LNCAP (cell line): ENCODE data around the gene SDK2.

Experiments
- TF ChIP-seq, protein P1 (sequence below): fragments of 450-650 bp; IDR thresholded peaks from 2 replicates; pipeline ENCODE4 v1.5.1; 2017; ENCODE audit warnings: mild to moderate bottlenecking

SDK2 gene

GRCh38 chr17:73652886-73653480 is 8.7 kb upstream of the SDK2 start:
- TF ChIP-seq, protein P1, sequence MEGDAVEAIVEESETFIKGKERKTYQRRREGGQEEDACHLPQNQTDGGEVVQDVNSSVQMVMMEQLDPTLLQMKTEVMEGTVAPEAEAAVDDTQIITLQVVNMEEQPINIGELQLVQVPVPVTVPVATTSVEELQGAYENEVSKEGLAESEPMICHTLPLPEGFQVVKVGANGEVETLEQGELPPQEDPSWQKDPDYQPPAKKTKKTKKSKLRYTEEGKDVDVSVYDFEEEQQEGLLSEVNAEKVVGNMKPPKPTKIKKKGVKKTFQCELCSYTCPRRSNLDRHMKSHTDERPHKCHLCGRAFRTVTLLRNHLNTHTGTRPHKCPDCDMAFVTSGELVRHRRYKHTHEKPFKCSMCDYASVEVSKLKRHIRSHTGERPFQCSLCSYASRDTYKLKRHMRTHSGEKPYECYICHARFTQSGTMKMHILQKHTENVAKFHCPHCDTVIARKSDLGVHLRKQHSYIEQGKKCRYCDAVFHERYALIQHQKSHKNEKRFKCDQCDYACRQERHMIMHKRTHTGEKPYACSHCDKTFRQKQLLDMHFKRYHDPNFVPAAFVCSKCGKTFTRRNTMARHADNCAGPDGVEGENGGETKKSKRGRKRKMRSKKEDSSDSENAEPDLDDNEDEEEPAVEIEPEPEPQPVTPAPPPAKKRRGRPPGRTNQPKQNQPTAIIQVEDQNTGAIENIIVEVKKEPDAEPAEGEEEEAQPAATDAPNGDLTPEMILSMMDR: no peak

GRCh38 chr17:73650617-73651200 is 6.5 kb upstream of the SDK2 start:
- TF ChIP-seq, protein P1: no peak

DNA sequence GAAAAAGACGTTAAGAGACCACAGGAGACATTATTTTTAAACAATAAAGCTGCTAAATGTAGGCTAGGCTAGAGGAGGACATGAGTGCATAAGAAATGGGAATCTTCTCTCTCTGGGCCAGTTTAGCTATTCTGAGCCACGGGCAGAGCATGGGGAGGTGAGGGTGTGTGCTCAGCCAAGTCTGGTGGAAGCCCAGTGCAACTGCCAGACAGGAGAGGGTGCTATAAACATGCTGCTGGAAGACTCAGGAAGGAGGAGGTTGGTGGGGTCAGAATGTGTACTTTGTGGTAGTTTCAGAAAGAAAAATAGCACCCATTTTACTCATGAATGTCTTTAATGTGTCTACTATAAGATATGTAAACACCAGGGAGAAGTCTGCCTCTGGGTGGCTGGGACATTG is 5.9 kb upstream of the SDK2 start:
- TF ChIP-seq, protein P1: no peak

DNA sequence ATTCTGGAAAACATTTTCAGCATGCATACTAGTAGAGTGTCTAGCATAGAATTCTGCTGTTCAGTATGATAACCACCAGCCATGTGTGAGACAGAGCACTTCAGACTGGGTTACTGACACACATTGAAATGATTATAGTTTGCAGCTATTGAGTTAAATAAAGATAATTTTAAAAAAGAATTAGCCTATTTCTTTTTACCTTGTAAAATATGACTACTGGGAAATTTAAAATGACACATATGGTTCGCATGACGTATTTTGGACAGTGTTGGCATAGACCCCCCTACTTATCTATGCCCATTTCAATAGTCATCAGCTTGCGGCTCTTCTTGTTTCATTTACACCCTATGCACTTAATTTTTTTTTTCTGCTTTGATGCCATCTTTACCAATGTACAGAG is 4.7 kb upstream of the SDK2 start:
- TF ChIP-seq, protein P1: no peak

GRCh38 chr17:73648543-73648820 is 4.2 kb upstream of the SDK2 start:
- TF ChIP-seq, protein P1: no peak

- TF ChIP-seq, protein P1: no peak
Measured at GRCh38 chr17:73647772-73648542, 3.7 kb upstream of the SDK2 start.

GRCh38 chr17:73647301-73647695 is 3.1 kb upstream of the SDK2 start:
- TF ChIP-seq, protein P1: no peak
